BLaER1 (cell line): Measurements from ENCODE around the gene PPP2R5D.
"Not testable (repeated sequence)": the region's sequence is repeated elsewhere in the genome, so short reads cannot be mapped to it uniquely, and the experiment has no call there.

ENCODE experiments used
- H3K27ac ChIP-seq: shearing (Covaris generic); formaldehyde crosslinking; 2 replicates; pipeline ENCODE4 v1.8.1; 2022
- H3K27me3 ChIP-seq: shearing (Covaris generic); formaldehyde crosslinking; 2 replicates; pipeline ENCODE4 v1.8.1; 2022
- H3K36me3 ChIP-seq: shearing (Covaris generic); formaldehyde crosslinking; 2 replicates; pipeline ENCODE4 v1.8.1; 2022
- H3K4me1 ChIP-seq: shearing (Covaris generic); formaldehyde crosslinking; 2 replicates; pipeline ENCODE4 v1.8.1; 2022
- H3K4me2 ChIP-seq: shearing (Covaris generic); formaldehyde crosslinking; 2 replicates; pipeline ENCODE4 v1.8.1; 2022
- H3K4me3 ChIP-seq: shearing (Covaris generic); formaldehyde crosslinking; 2 replicates; pipeline ENCODE4 v1.8.1; 2022
- H3K9ac ChIP-seq: shearing (Covaris generic); formaldehyde crosslinking; 2 replicates; pipeline ENCODE4 v1.8.1; 2022
- H3K9me3 ChIP-seq: shearing (Covaris generic); formaldehyde crosslinking; 2 replicates; pipeline ENCODE4 v1.8.1; 2022
- H4K20me1 ChIP-seq: shearing (Covaris generic); formaldehyde crosslinking; 2 replicates; pipeline ENCODE4 v1.8.1; 2022
- Cebpa-rat ChIP-seq: shearing (Covaris generic); IDR thresholded peaks from 2 replicates; pipeline ENCODE4 v1.8.1; 2022

The PPP2R5D gene

GRCh38 chr6:42984001-42984923 lies at the start of gene PPP2R5D:
TSS of gene PPP2R5D (plus strand) at chr6:42984570. CDS start at chr6:42984678, 108 bp downstream.
- Histone ChIP-seq H3K4me2 (peak within 1 kb of the TSS; percentile 95), H3K9ac (peak within 1 kb of the TSS; percentile 91), H3K4me1 (peaks cover 55% of the 10 kb centered on the region), H3K27me3 (no peaks in the 10 kb centered on the region), H3K9me3 (no peaks in the 10 kb centered on the region), H3K4me3 (peak within 1 kb of the TSS; percentile 90), H4K20me1 (peaks cover 42% of the 10 kb centered on the region), H3K27ac (peak within 1 kb of the TSS; percentile 92), H3K36me3 (peaks cover 22% of the 10 kb centered on the region)
- no peak for TF ChIP-seq Cebpa-rat

- H4K20me1 ChIP-seq, result peaks cover 95% of the 10 kb centered on the region
- H3K9ac ChIP-seq, result no peak overlapping the region
- no peaks in the 10 kb centered on the region for H3K27me3 ChIP-seq
- peaks cover 89% of the 10 kb centered on the region for H3K4me1 ChIP-seq
- H3K4me2 ChIP-seq, result peak overlapping the region; percentile 43
- TF ChIP-seq Cebpa-rat, result no peak
- H3K36me3 ChIP-seq, result peaks cover 86% of the 10 kb centered on the region
- peak overlapping the region; percentile 19; the same call in 1 of the 2 replicates for H3K27ac ChIP-seq
- no peaks in the 10 kb centered on the region for H3K9me3 ChIP-seq
- H3K4me3 ChIP-seq, result no peak overlapping the region
Measured at GRCh38 chr6:42935322-42935721, 49.0 kb upstream of the PPP2R5D start.

- Histone ChIP-seq H3K4me1 (peaks cover 86% of the 10 kb centered on the region), H3K36me3 (peaks cover 97% of the 10 kb centered on the region), H4K20me1 (peaks cover 96% of the 10 kb centered on the region), H3K4me2 (peak overlapping the region; percentile 65; the same call in 1 of the 2 replicates), H3K4me3 (no peak overlapping the region), H3K27me3 (no peaks in the 10 kb centered on the region), H3K9ac (no peak overlapping the region), H3K9me3 (no peaks in the 10 kb centered on the region), H3K27ac (no peak overlapping the region)
- no peak for TF ChIP-seq Cebpa-rat
Measured at GRCh38 chr6:42936398-42936797, 48.0 kb upstream of the PPP2R5D start.

GRCh38 chr6:42937548-42938427 lies 46.6 kb upstream of the PPP2R5D start:
- Histone ChIP-seq H3K36me3 (peaks cover 99% of the 10 kb centered on the region), H3K4me3 (no peak overlapping the region)

GRCh38 chr6:42938428-42938796 lies 46.0 kb upstream of the PPP2R5D start:
- H3K9ac ChIP-seq, result peak overlapping the region; percentile 27
- peak overlapping the region; percentile 65 for H3K4me2 ChIP-seq
- no peaks in the 10 kb centered on the region for H3K9me3 ChIP-seq
- H3K27ac ChIP-seq, result peak overlapping the region; percentile 65
- peaks cover 99% of the 10 kb centered on the region for H3K36me3 ChIP-seq
- no peak overlapping the region for H3K4me3 ChIP-seq
- peaks cover 66% of the 10 kb centered on the region for H3K4me1 ChIP-seq
- no peaks in the 10 kb centered on the region for H3K27me3 ChIP-seq
- no peak for TF ChIP-seq Cebpa-rat
- H4K20me1 ChIP-seq, result peaks cover 80% of the 10 kb centered on the region

More at GRCh38 chr6:42937548-42938427, 46.6 kb upstream of the PPP2R5D start:
- H3K9me3 ChIP-seq, result no peaks in the 10 kb centered on the region
- H3K4me1 ChIP-seq, result peaks cover 72% of the 10 kb centered on the region
- TF ChIP-seq Cebpa-rat, result no peak
- H3K4me2 ChIP-seq, result peak overlapping the region; percentile 65
- peak overlapping the region; percentile 27 for H3K9ac ChIP-seq
- H3K27me3 ChIP-seq, result no peaks in the 10 kb centered on the region
- H4K20me1 ChIP-seq, result peaks cover 83% of the 10 kb centered on the region
- H3K27ac ChIP-seq, result peak overlapping the region; percentile 65

- Histone ChIP-seq H3K4me3 (no peak overlapping the region), H3K9me3 (no peaks in the 10 kb centered on the region), H3K36me3 (peaks cover 100% of the 10 kb centered on the region), H3K27ac (peak overlapping the region; percentile 65), H3K4me1 (peaks cover 58% of the 10 kb centered on the region), H3K9ac (peak overlapping the region; percentile 27), H3K27me3 (no peaks in the 10 kb centered on the region), H3K4me2 (peak overlapping the region; percentile 65), H4K20me1 (peaks cover 72% of the 10 kb centered on the region)
- no peak for TF ChIP-seq Cebpa-rat
Measured at GRCh38 chr6:42938987-42939809, 45.2 kb upstream of the PPP2R5D start.

GRCh38 chr6:42939810-42940167 lies 44.6 kb upstream of the PPP2R5D start:
- peaks cover 100% of the 10 kb centered on the region for H3K36me3 ChIP-seq
- 0 out of 2 replicates have a peak overlapping the region, but pooled peaks have one; percentile 65 for H3K27ac ChIP-seq
- H3K9me3 ChIP-seq, result no peaks in the 10 kb centered on the region
- TF ChIP-seq Cebpa-rat, result no peak
- H3K4me2 ChIP-seq, result no peak overlapping the region
- peaks cover 52% of the 10 kb centered on the region for H3K4me1 ChIP-seq
- H3K4me3 ChIP-seq, result no peak overlapping the region
- no peak overlapping the region for H3K9ac ChIP-seq
- no peaks in the 10 kb centered on the region for H3K27me3 ChIP-seq
- peaks cover 66% of the 10 kb centered on the region for H4K20me1 ChIP-seq

- H3K27me3 ChIP-seq, result no peaks in the 10 kb centered on the region
Measured at GRCh38 chr6:42940493-42941045, 43.8 kb upstream of the PPP2R5D start.

GRCh38 chr6:42941356-42941755 lies 43.0 kb upstream of the PPP2R5D start:
- H3K4me2 ChIP-seq, H3K9me3 ChIP-seq, H3K27ac ChIP-seq, H3K4me3 ChIP-seq, H3K9ac ChIP-seq, H3K27me3 ChIP-seq: not testable (repeated sequence)
- H3K4me1 ChIP-seq, result peaks cover 37% of the 10 kb centered on the region
- peaks cover 98% of the 10 kb centered on the region for H3K36me3 ChIP-seq
- peaks cover 50% of the 10 kb centered on the region for H4K20me1 ChIP-seq

More at GRCh38 chr6:42940493-42941045, 43.8 kb upstream of the PPP2R5D start:
- Histone ChIP-seq H4K20me1 (peaks cover 58% of the 10 kb centered on the region), H3K27ac (no peak overlapping the region), H3K4me3 (no peak overlapping the region), H3K36me3 (peaks cover 99% of the 10 kb centered on the region), H3K9ac (no peak overlapping the region), H3K4me1 (peaks cover 45% of the 10 kb centered on the region), H3K4me2 (no peak overlapping the region), H3K9me3 (no peaks in the 10 kb centered on the region)
- no peak for TF ChIP-seq Cebpa-rat
